ENCODE measurements around the gene FGFRL1.
"Not testable (repeated sequence)": the region's sequence is repeated elsewhere in the genome, so short reads cannot be mapped to it uniquely, and the experiment has no call there.

GRCh38 chr4:1054696-1055242 is 43.3 kb downstream of the FGFRL1 start:
- not testable (repeated sequence) for TF ChIP-seq POLR2A (IDR thresholded peaks at IDR 0.05; ENCODE audit: insufficient read depth in 1 of 2, low read depth in 2 of 2, low read length in 2 of 2); FLYWCH1 (CRISPR knock-in tag; IDR thresholded peaks at IDR 0.05); MTA1 (CRISPR knock-in tag; IDR thresholded peaks at IDR 0.05; ENCODE audit: borderline replicate concordance); RFX5 (IDR thresholded peaks at IDR 0.05; ENCODE audit: low read depth, low read length); CTCF (CRISPR knock-in tag; IDR thresholded peaks at IDR 0.05)

All from HepG2 (cell line).